GM12801 (cell line): ENCODE measurements around the gene SUPT20H.

Experiments
- TF ChIP-seq, protein P1 (sequence below): IDR thresholded peaks from one replicate; pipeline ENCODE4 v1.5.1; 2011; ENCODE audit warnings: control low read depth; ENCODE audit not compliant: insufficient read length; ENCODE audit errors: extremely low read depth

Gene SUPT20H

DNA sequence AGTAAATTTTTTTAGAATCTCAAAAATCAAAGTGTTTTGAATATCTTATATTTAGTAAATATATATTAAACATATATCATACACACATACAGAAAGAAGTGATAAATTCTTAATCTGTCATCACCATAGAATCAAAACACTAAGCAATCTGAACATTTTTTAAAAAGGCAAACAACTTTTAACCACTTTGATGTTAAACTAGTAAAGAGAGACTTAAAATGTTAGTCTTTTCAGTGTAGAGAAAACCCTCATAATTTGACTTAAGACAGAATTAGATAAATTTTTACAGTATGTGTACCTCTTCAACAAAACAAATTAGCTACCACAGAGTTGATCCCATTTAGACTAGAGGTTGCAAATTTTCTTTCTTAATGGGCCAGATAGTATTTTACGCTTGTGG lies 13.4 kb downstream of the SUPT20H start:
- TF ChIP-seq, protein P1, sequence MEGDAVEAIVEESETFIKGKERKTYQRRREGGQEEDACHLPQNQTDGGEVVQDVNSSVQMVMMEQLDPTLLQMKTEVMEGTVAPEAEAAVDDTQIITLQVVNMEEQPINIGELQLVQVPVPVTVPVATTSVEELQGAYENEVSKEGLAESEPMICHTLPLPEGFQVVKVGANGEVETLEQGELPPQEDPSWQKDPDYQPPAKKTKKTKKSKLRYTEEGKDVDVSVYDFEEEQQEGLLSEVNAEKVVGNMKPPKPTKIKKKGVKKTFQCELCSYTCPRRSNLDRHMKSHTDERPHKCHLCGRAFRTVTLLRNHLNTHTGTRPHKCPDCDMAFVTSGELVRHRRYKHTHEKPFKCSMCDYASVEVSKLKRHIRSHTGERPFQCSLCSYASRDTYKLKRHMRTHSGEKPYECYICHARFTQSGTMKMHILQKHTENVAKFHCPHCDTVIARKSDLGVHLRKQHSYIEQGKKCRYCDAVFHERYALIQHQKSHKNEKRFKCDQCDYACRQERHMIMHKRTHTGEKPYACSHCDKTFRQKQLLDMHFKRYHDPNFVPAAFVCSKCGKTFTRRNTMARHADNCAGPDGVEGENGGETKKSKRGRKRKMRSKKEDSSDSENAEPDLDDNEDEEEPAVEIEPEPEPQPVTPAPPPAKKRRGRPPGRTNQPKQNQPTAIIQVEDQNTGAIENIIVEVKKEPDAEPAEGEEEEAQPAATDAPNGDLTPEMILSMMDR = no peak

- TF ChIP-seq, protein P1 = no peak
Measured at GRCh38 chr13:37040789-37041188, 18.7 kb downstream of the SUPT20H start.

DNA sequence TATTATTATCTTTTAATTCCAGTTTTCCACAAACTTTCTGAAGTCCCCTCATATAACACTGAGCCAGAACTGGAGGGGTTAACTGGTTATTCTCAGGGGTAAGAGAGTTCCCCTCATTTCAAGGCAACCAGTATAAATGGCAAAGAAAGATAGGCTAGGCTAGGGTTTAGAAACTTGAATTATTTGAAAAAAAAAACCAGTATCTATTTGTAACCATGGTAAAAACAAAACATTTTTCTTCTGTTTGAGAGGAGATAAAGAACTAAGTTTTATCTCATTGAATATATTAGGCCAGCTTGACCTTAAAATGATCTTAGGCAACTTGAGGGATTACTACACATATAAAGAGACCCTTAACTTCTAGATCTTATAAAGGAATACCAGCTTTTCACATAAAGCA lies 19.6 kb downstream of the SUPT20H start:
- TF ChIP-seq, protein P1 = no peak

GRCh38 chr13:37037241-37037640 lies 22.2 kb downstream of the SUPT20H start:
- TF ChIP-seq, protein P1 = no peak

DNA sequence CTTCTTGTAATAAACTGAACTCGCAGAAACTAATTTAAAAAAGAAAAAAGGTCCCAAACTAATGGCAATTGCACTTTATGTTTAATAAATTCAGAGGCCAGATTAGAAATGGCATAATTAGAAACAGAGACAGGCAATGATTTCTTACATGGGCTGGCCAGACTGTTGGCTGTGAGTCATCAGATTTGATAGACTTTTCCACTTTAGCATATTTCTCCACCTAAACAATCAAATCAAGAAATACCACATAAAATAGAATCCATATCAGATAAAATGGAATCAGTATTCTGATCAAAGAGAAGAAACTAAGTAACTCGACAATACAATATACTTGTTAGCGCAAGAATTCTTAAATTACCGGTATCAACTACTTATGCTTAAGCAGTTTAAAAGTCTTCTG lies 29.9 kb downstream of the SUPT20H start:
- TF ChIP-seq, protein P1 = no peak

GRCh38 chr13:37027639-37028038 lies 31.8 kb downstream of the SUPT20H start:
- TF ChIP-seq, protein P1 = no peak

- TF ChIP-seq, protein P1 = no peak
Measured at GRCh38 chr13:37026771-37027170, 32.7 kb downstream of the SUPT20H start.

DNA sequence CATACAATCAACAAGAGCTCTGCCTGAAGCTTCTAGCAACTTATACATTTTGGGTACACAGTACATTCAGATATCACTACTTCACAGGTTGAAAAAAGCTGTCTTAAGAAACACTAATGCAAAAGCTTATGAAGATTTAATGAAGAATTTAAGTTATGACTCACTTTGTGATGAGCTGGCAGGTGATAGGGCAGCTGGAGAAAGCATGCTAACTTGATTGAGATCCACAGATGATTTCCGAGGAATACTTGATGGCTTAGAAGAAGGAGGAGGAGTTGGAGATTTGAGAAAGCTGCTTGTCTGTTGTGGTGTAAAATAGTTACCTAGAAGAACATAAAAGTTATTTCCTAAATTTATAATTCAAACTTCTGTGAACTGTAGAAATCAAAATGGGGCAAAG lies 35.6 kb downstream of the SUPT20H start:
- TF ChIP-seq, protein P1 = no peak
